ENCODE measurements around the gene ARHGAP31.

Gene ARHGAP31

GRCh38 chr3:119413603-119414280, 119.6 kb downstream of the ARHGAP31 start:
- Histone ChIP-seq H3K36me3 (ENCODE audit: control insufficient read depth in 2 of 2, insufficient read depth in 1 of 2, low read length in 2 of 2) (peaks cover 0 to 7% of the 10 kb centered on the region in 2 experiments; a peak in 1 of 3 replicates), H3K4me1 (ENCODE audit: control insufficient read depth, insufficient read depth, low read length) (no peaks in the 10 kb centered on the region), H3K27ac (ENCODE audit: extremely low read depth, low read depth, low read length) (no peak overlapping the region), H3K9me3 (ENCODE audit: control insufficient read depth, insufficient read depth, low read depth, low read length) (no peaks in the 10 kb centered on the region), H3K4me3 (ENCODE audit: low read depth, low read length) (no peak overlapping the region)
- POLR2A ChIA-PET: no interaction called here
- CTCF ChIA-PET: no interaction called here
- no peak for TF ChIP-seq ZBTB21 (tag by site-specific recombination; IDR thresholded peaks at IDR 0.05)
- TF ChIP-seq ZNF391 (tag by site-specific recombination; IDR thresholded peaks at IDR 0.05; ENCODE audit: borderline replicate concordance, low read depth): no peak
- TF ChIP-seq ZNF114 (tag by site-specific recombination; IDR thresholded peaks at IDR 0.05): no peak
- no peak for TF ChIP-seq ZBTB26 (tag by site-specific recombination; optimal IDR thresholded peaks at IDR 0.05)
- TF ChIP-seq ZNF639 (tag by site-specific recombination; IDR thresholded peaks at IDR 0.05): no peak
- no peak for TF ChIP-seq ZNF530 (tag by site-specific recombination; IDR thresholded peaks at IDR 0.05; ENCODE audit: low read depth)
- TF ChIP-seq ZBTB49 (tag by site-specific recombination; IDR thresholded peaks at IDR 0.05; ENCODE audit: low read depth): no peak
- no peak for TF ChIP-seq ZNF600 (tag by site-specific recombination; IDR thresholded peaks at IDR 0.05)
- TF ChIP-seq ZNF311 (tag by site-specific recombination; IDR thresholded peaks at IDR 0.05; ENCODE audit: borderline replicate concordance): no peak
- no peak for TF ChIP-seq ZNF23 (tag by site-specific recombination; IDR thresholded peaks at IDR 0.05; ENCODE audit: borderline replicate concordance)
- no peak for TF ChIP-seq SP7 (tag by site-specific recombination; IDR thresholded peaks at IDR 0.05)
- no peak for TF ChIP-seq KLF16 (tag by site-specific recombination; IDR thresholded peaks at IDR 0.05)
- no peak for TF ChIP-seq ZNF248 (tag by site-specific recombination; IDR thresholded peaks at IDR 0.05)
- no peak for TF ChIP-seq ZNF776 (tag by site-specific recombination; IDR thresholded peaks at IDR 0.05; ENCODE audit: borderline replicate concordance)
- no peak for TF ChIP-seq ZNF10 (tag by site-specific recombination; IDR thresholded peaks at IDR 0.05)
- no peak for TF ChIP-seq ZNF555 (tag by site-specific recombination; conservative IDR thresholded peaks at IDR 0.05)
- TF ChIP-seq BCL11A (tag by site-specific recombination; IDR thresholded peaks at IDR 0.05; ENCODE audit: low read depth): no peak
- no peak for TF ChIP-seq PRDM10 (tag by site-specific recombination; IDR thresholded peaks at IDR 0.05)
